ENCODE data around the gene MAP3K15. TPM values are rescaled to one million over a fixed set of nuclear protein-coding genes. Genes with fewer than 3 reads are reported as not detected.

Gene MAP3K15
- total RNA-seq, 1 experiment from 2014 or later: 0.06 TPM

DNA sequence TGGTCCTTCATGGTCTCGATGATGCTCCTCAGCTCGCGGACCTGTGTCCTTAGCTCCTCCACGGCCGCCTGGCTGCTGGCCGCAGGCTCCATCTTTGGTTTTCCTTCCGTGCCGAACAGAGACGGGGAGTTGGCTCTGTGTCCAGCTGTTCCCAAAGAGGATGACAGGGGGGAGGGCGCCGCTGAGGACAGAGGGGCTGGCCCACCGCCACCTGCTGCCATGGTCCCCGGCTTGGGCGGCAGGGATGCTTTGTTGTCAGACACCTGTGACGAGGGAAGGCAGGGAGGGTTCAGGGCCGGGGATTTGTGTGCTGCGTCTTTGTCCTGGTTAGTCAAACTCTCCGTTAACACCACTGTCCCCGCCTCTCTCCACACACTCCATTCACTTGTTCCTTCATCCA lies 26.6 kb upstream of the MAP3K15 start:
- no peaks in the 10 kb centered on the region for H3K4me1 ChIP-seq (ENCODE audit: insufficient read depth, low read length, poor library complexity, severe bottlenecking)
- ChIA-PET POLR2A (ENCODE audit: low non-redundant PET) (no interaction called here), CTCF (no interaction called here)
- no peak overlapping the region for H3K4me3 ChIP-seq (ENCODE audit: low read depth, low read length, poor library complexity, severe bottlenecking)
- no peak for TF ChIP-seq EZH2 (IDR thresholded peaks at IDR 0.05; ENCODE audit: borderline replicate concordance, low read depth, low read length, poor library complexity, severe bottlenecking)
- TF ChIP-seq, protein P1, sequence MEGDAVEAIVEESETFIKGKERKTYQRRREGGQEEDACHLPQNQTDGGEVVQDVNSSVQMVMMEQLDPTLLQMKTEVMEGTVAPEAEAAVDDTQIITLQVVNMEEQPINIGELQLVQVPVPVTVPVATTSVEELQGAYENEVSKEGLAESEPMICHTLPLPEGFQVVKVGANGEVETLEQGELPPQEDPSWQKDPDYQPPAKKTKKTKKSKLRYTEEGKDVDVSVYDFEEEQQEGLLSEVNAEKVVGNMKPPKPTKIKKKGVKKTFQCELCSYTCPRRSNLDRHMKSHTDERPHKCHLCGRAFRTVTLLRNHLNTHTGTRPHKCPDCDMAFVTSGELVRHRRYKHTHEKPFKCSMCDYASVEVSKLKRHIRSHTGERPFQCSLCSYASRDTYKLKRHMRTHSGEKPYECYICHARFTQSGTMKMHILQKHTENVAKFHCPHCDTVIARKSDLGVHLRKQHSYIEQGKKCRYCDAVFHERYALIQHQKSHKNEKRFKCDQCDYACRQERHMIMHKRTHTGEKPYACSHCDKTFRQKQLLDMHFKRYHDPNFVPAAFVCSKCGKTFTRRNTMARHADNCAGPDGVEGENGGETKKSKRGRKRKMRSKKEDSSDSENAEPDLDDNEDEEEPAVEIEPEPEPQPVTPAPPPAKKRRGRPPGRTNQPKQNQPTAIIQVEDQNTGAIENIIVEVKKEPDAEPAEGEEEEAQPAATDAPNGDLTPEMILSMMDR (conservative IDR thresholded peaks at IDR 0.05; ENCODE audit: low read depth, low read length): no peak
- DNase-seq (ENCODE audit: low spot score): no peak
- no peak overlapping the region for H3K27ac ChIP-seq (ENCODE audit: low read depth, low read length, poor library complexity, severe bottlenecking)
- intact Hi-C loops (cut with micrococcal nuclease; ENCODE audit: unreplicated experiment): no loop called here
- no peaks in the 10 kb centered on the region for H3K36me3 ChIP-seq (ENCODE audit: insufficient read depth, low read length, poor library complexity, severe bottlenecking)
- H3K9me3 ChIP-seq (ENCODE audit: low read depth, low read length, poor library complexity, severe bottlenecking): no peaks in the 10 kb centered on the region
- peaks cover 4% of the 10 kb centered on the region for H3K27me3 ChIP-seq (replicated peaks; ENCODE audit: insufficient read depth, low read depth, low read length, poor library complexity)
- no TSS peak for BruUV-seq (replicated peaks)

GRCh38 chrX:19541196-19541595 lies 25.9 kb upstream of the MAP3K15 start:
- Histone ChIP-seq H3K9me3 (ENCODE audit: low read depth, low read length, poor library complexity, severe bottlenecking) (no peaks in the 10 kb centered on the region), H3K27ac (ENCODE audit: low read depth, low read length, poor library complexity, severe bottlenecking) (no peak overlapping the region), H3K4me1 (ENCODE audit: insufficient read depth, low read length, poor library complexity, severe bottlenecking) (no peaks in the 10 kb centered on the region), H3K27me3 (replicated peaks; ENCODE audit: insufficient read depth, low read depth, low read length, poor library complexity) (peaks cover 4% of the 10 kb centered on the region), H3K4me3 (ENCODE audit: low read depth, low read length, poor library complexity, severe bottlenecking) (no peak overlapping the region), H3K36me3 (ENCODE audit: insufficient read depth, low read length, poor library complexity, severe bottlenecking) (no peaks in the 10 kb centered on the region)
- ChIA-PET CTCF (interaction anchor here (0.5 kb wide), 1 partner anchor 15 kb away, joined by 4 read pairs; no protein-coding TSS in a partner anchor), POLR2A (ENCODE audit: low non-redundant PET) (no interaction called here)
- TF ChIP-seq EZH2 (IDR thresholded peaks at IDR 0.05; ENCODE audit: borderline replicate concordance, low read depth, low read length, poor library complexity, severe bottlenecking): no peak
- TF ChIP-seq, protein P1 (conservative IDR thresholded peaks at IDR 0.05; ENCODE audit: low read depth, low read length): no peak
- intact Hi-C loops (cut with micrococcal nuclease; ENCODE audit: unreplicated experiment): no loop called here
- no peak for DNase-seq (ENCODE audit: low spot score)
- no TSS peak for BruUV-seq (replicated peaks)

DNA sequence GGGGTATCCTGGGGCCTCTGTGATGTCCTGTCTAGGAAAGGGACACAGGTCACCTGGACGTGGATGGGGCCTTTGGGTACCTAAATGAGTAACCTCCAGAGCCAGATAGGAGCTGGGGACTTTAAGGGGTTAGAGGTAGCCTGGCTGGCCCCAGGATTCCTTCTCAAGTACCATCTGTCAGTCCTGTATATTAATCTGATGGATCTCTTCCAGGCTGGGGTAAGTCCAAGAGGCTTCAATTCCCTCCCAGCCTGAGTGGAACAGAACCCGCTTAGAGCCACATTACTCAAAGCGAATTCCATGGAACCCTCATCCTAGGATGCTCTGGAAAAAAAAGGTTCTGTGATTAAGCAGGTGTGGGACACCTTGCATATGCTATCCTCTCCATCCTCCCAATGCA lies 24.8 kb upstream of the MAP3K15 start:
- ChIA-PET CTCF (no interaction called here), POLR2A (ENCODE audit: low non-redundant PET) (no interaction called here)
- no peak overlapping the region for H3K4me3 ChIP-seq (ENCODE audit: low read depth, low read length, poor library complexity, severe bottlenecking)
- TF ChIP-seq, protein P1 (conservative IDR thresholded peaks at IDR 0.05; ENCODE audit: low read depth, low read length): no peak
- TF ChIP-seq EZH2 (IDR thresholded peaks at IDR 0.05; ENCODE audit: borderline replicate concordance, low read depth, low read length, poor library complexity, severe bottlenecking): no peak
- intact Hi-C loops (cut with micrococcal nuclease; ENCODE audit: unreplicated experiment): no loop called here
- H3K9me3 ChIP-seq (ENCODE audit: low read depth, low read length, poor library complexity, severe bottlenecking): no peaks in the 10 kb centered on the region
- H3K4me1 ChIP-seq (ENCODE audit: insufficient read depth, low read length, poor library complexity, severe bottlenecking): no peaks in the 10 kb centered on the region
- no TSS peak for BruUV-seq (replicated peaks)
- DNase-seq (ENCODE audit: low spot score): no peak
- H3K27me3 ChIP-seq (replicated peaks; ENCODE audit: insufficient read depth, low read depth, low read length, poor library complexity): peaks cover 3% of the 10 kb centered on the region
- no peaks in the 10 kb centered on the region for H3K36me3 ChIP-seq (ENCODE audit: insufficient read depth, low read length, poor library complexity, severe bottlenecking)
- no peak overlapping the region for H3K27ac ChIP-seq (ENCODE audit: low read depth, low read length, poor library complexity, severe bottlenecking)
